Liver (tissue), 9 donors: ENCODE data around the gene PTPRN2. TPM values are rescaled to one million over a fixed set of nuclear protein-coding genes. Genes with fewer than 3 reads are reported as not detected.

Source experiments
- DNase-seq: peaks from one replicate; pipeline ENCODE4 v3.0.0-alpha.2; 2017; ENCODE audit warnings: low spot score
- H3K27ac ChIP-seq, 2 donors: one replicate each; pipeline ENCODE4 v1.7.0; 2013; ENCODE audit warnings: inconsistent platforms in 2 of 2, low read length in 2 of 2, control low read depth in 1 of 2, low read depth in 1 of 2, mild to moderate bottlenecking in 1 of 2
- H3K27me3 ChIP-seq, 4 donors: one replicate each; pipeline versions ENCODE4 v1.6.1 to v1.7.0; 2013; ENCODE audit warnings: low read length in 3 of 4, inconsistent platforms in 1 of 4, mild to moderate bottlenecking in 1 of 4, moderate library complexity in 1 of 4; ENCODE audit not compliant: control insufficient read depth in 4 of 4, insufficient read depth in 4 of 4
- H3K36me3 ChIP-seq, 4 donors: one replicate each; pipeline versions ENCODE4 v1.6.1 to v1.7.0; 2013; ENCODE audit warnings: low read length in 3 of 4, mild to moderate bottlenecking in 3 of 4, low read depth in 1 of 4, moderate library complexity in 1 of 4; ENCODE audit not compliant: control insufficient read depth in 4 of 4, insufficient read depth in 3 of 4
- H3K4me1 ChIP-seq, 4 donors: one replicate each; pipeline versions ENCODE4 v1.6.1 to v1.7.0; 2013; ENCODE audit warnings: low read length in 3 of 4, mild to moderate bottlenecking in 3 of 4, moderate library complexity in 1 of 4; ENCODE audit not compliant: control insufficient read depth in 4 of 4, insufficient read depth in 4 of 4
- H3K4me3 ChIP-seq, 3 donors: one replicate each; pipeline versions ENCODE4 v1.6.1 to v1.7.0; 2013; ENCODE audit warnings: low read length in 3 of 3, control low read depth in 1 of 3, low read depth in 1 of 3, mild to moderate bottlenecking in 1 of 3
- H3K9ac ChIP-seq, 2 donors: one replicate each; pipeline ENCODE4 v1.7.0; 2013; ENCODE audit warnings: low read length in 2 of 2, mild to moderate bottlenecking in 2 of 2, moderate library complexity in 2 of 2, control low read depth in 1 of 2, low read depth in 1 of 2
- H3K9me3 ChIP-seq, 4 donors: one replicate each; pipeline versions ENCODE4 v1.6.1 to v1.7.0; 2013; ENCODE audit warnings: low read length in 3 of 4; ENCODE audit not compliant: control insufficient read depth in 4 of 4
- ATF3 ChIP-seq: IDR thresholded peaks from 2 replicates; pipeline ENCODE4 v1.6.1; 2016; ENCODE audit warnings: antibody characterized with exemption
- CTCF ChIP-seq: fragments of 150-350 bp; IDR thresholded peaks from 2 replicates; pipeline ENCODE4 v1.5.1; 2017; ENCODE audit warnings: improper control_type of control experiment, low read depth, low read length; ENCODE audit not compliant: missing input control
- EGR1 ChIP-seq, 2 donors: IDR thresholded peaks; 2 replicates each; pipeline ENCODE4 v1.6.1; 2016 to 2018; ENCODE audit warnings: antibody characterized with exemption in 2 of 2, low read depth in 2 of 2
- FOXA1 ChIP-seq: IDR thresholded peaks from 2 replicates; pipeline ENCODE4 v1.6.1; 2016; ENCODE audit warnings: antibody characterized with exemption
- FOXA2 ChIP-seq: IDR thresholded peaks from 2 replicates; pipeline ENCODE4 v1.6.1; 2016; ENCODE audit warnings: antibody characterized with exemption
- GABPA ChIP-seq, 2 donors: IDR thresholded peaks in 1 of 2; conservative IDR thresholded peaks in 1 of 2; 2 replicates each; pipeline ENCODE4 v1.6.1; 2016; ENCODE audit warnings: antibody characterized with exemption in 2 of 2, mild to moderate bottlenecking in 1 of 2, moderate library complexity in 1 of 2
- HNF4G ChIP-seq: IDR thresholded peaks from 2 replicates; pipeline ENCODE4 v1.6.1; 2016; ENCODE audit warnings: antibody characterized with exemption
- JUND ChIP-seq, 2 donors: IDR thresholded peaks; 2 replicates each; pipeline ENCODE4 v1.6.1; 2016; ENCODE audit warnings: antibody characterized with exemption in 2 of 2
- REST ChIP-seq: IDR thresholded peaks from 2 replicates; pipeline ENCODE4 v1.6.1; 2016; ENCODE audit warnings: antibody characterized with exemption, mild to moderate bottlenecking
- SP1 ChIP-seq: IDR thresholded peaks from 2 replicates; pipeline ENCODE4 v1.6.1; 2018; ENCODE audit warnings: antibody characterized with exemption, mild to moderate bottlenecking
- TAF1 ChIP-seq: conservative IDR thresholded peaks from 2 replicates; pipeline ENCODE4 v1.6.1; 2016; ENCODE audit warnings: antibody characterized with exemption, mild to moderate bottlenecking
- YY1 ChIP-seq: IDR thresholded peaks from 2 replicates; pipeline ENCODE4 v1.6.1; 2016; ENCODE audit warnings: antibody characterized with exemption, mild to moderate bottlenecking
- WGBS: extraction: QIAGEN DNeasy Blood & Tissue Kit; methylation state at CpG from one replicate; pipeline ENCODE4 v1.1.7; 2013; 5-methylcytosine and 5-hydroxymethylcytosine counted together
- polyA plus RNA-seq, 2 donors: library from polyadenylated mRNA; stranded (reverse) in 1 of 2; unstranded in 1 of 2; fragments of 200-250 nt in 1 of 2; fragments of >200 nt in 1 of 2; fragmentation: Nextera tagmentation in 1 of 2; extraction: Ambion mirVana in 1 of 2; gene quantifications; one replicate each; pipeline versions ENCODE4 v1.2.1 to v1.2.3, GENCODE V29; 2013 to 2015
- total RNA-seq, 2 donors: library from RNA; depleted of rRNA; stranded (reverse); fragments of >200 nt; gene quantifications; one replicate each; pipeline ENCODE4 v1.2.3, GENCODE V29; 2014
- donor health status: healthy.
- donor health status: healthy.
- donor health status: healthy.
- donor health status: healthy.
- donor health status: healthy.

Gene PTPRN2
- total and polyA plus RNA-seq, 4 donors = 0.75 to 1.9 (median 1.1) TPM

- WGBS = 73% methylated on average over 10 of the region's 10 CpGs
- TF ChIP-seq FOXA2 (no peak), REST (no peak), JUND (IDR thresholded peaks at IDR 0.05) (no peak), ATF3 (no peak), HNF4G (no peak), TAF1 (no peak)
- no peaks in the 10 kb centered on the region for H3K27me3 ChIP-seq
- no peak for DNase-seq
- no peaks in the 10 kb centered on the region for H3K9me3 ChIP-seq
- no peaks in the 10 kb centered on the region for H3K4me1 ChIP-seq
- no peak overlapping the region for H3K27ac ChIP-seq
- no peak overlapping the region for H3K9ac ChIP-seq
- no peaks in the 10 kb centered on the region for H3K36me3 ChIP-seq
- no peak overlapping the region for H3K4me3 ChIP-seq
These were observed 1068.4 kb downstream of the PTPRN2 start for GRCh38 chr7:157519246-157519645.

- Histone ChIP-seq H3K4me3 (no peak overlapping the region), H3K36me3 (no peaks in the 10 kb centered on the region), H3K9ac (no peak overlapping the region), H3K27ac (no peak overlapping the region), H3K4me1 (no peaks in the 10 kb centered on the region), H3K27me3 (no peaks in the 10 kb centered on the region), H3K9me3 (no peaks in the 10 kb centered on the region)
- no peak for TF ChIP-seq YY1
- TF ChIP-seq CTCF = no peak
- TF ChIP-seq EGR1 (IDR thresholded peaks at IDR 0.05; ENCODE audit: low read depth in 2 of 2) = no peak
- TF ChIP-seq SP1 = no peak
- DNase-seq = no peak
- WGBS = 91% methylated on average over 6 of the region's 6 CpGs
These were observed 1069.0 kb downstream of the PTPRN2 start for GRCh38 chr7:157518514-157519175.

GRCh38 chr7:157517782-157518513 lies 1069.7 kb downstream of the PTPRN2 start:
- no peak for DNase-seq
- H3K4me3 ChIP-seq = no peak overlapping the region
- no peaks in the 10 kb centered on the region for H3K36me3 ChIP-seq
- H3K27ac ChIP-seq = no peak overlapping the region
- H3K9ac ChIP-seq = no peak overlapping the region
- peaks cover 0 to 2% (median 0%) of the 10 kb centered on the region in 4 donors for H3K9me3 ChIP-seq
- H3K4me1 ChIP-seq = no peaks in the 10 kb centered on the region
- WGBS = 76% methylated on average over 10 of the region's 10 CpGs
- no peaks in the 10 kb centered on the region for H3K27me3 ChIP-seq
- TF ChIP-seq HNF4G = no peak
- no peak for TF ChIP-seq REST
- TF ChIP-seq JUND (IDR thresholded peaks at IDR 0.05) = no peak
- TF ChIP-seq FOXA1 = no peak
- no peak for TF ChIP-seq CTCF
- TF ChIP-seq GABPA (IDR thresholded peaks at IDR 0.05 in 1 of 2, conservative IDR thresholded peaks at IDR 0.05 in 1 of 2) = no peak
- no peak for TF ChIP-seq ATF3
